Natural killer cell (primary cell): ENCODE data around the gene RGS1. TPM values are rescaled to one million over a fixed set of nuclear protein-coding genes. Genes with fewer than 3 reads are reported as not detected.

ENCODE experiments used
- ATAC-seq, 3 donors: fragments of 150-1000 bp in 2 of 3; fragments of 200-7000 bp in 1 of 3; cut with Tn5 transposase; 1 replicate in 1 of 3; 2 replicates in 2 of 3; pipeline ENCODE4 v1.10.0; 2021; ENCODE audit warnings: mild to moderate bottlenecking in 2 of 3, moderate library complexity in 2 of 3
- DNase-seq, 2 donors: peaks; one replicate each; pipeline versions ENCODE4 v3.0.0 to v3.0.0-alpha.2; 2013 to 2021; ENCODE audit warnings: mixed read lengths in 1 of 2
- H3K27ac ChIP-seq: one replicate; pipeline ENCODE4 v1.5.1; 2013; ENCODE audit warnings: mild to moderate bottlenecking, low read length
- H3K27me3 ChIP-seq: one replicate; pipeline ENCODE4 v1.6.1; 2013; ENCODE audit warnings: low read length; ENCODE audit not compliant: control insufficient read depth, insufficient read depth
- H3K36me3 ChIP-seq: one replicate; pipeline ENCODE4 v1.6.1; 2013; ENCODE audit warnings: low read length; ENCODE audit not compliant: control insufficient read depth, insufficient read depth
- H3K4me1 ChIP-seq: one replicate; pipeline ENCODE4 v1.6.1; 2013; ENCODE audit warnings: low read length; ENCODE audit not compliant: control insufficient read depth, insufficient read depth
- H3K4me3 ChIP-seq: one replicate; pipeline ENCODE4 v1.5.1; 2013; ENCODE audit warnings: low read length
- H3K9me3 ChIP-seq: one replicate; pipeline ENCODE4 v1.6.1; 2013; ENCODE audit warnings: low read length; ENCODE audit not compliant: control insufficient read depth, insufficient read depth
- H3K27ac Mint-ChIP-seq, 2 donors: one replicate each; pipeline ENCODE4 v1.8.0; 2022; ENCODE audit warnings: mild to moderate bottlenecking in 2 of 2, mixed read lengths in 2 of 2, moderate library complexity in 1 of 2
- H3K27me3 Mint-ChIP-seq, 2 donors: one replicate each; pipeline ENCODE4 v1.8.0; 2022; ENCODE audit warnings: low read depth in 2 of 2, mixed read lengths in 2 of 2
- H3K36me3 Mint-ChIP-seq: one replicate; pipeline ENCODE4 v1.8.0; 2022; ENCODE audit warnings: mixed read lengths
- H3K4me1 Mint-ChIP-seq, 2 donors: one replicate each; pipeline ENCODE4 v1.8.0; 2022; ENCODE audit warnings: mixed read lengths in 2 of 2
- H3K4me3 Mint-ChIP-seq: one replicate; pipeline ENCODE4 v1.8.0; 2022; ENCODE audit warnings: mild to moderate bottlenecking, moderate library complexity, mixed read lengths
- H3K9me3 Mint-ChIP-seq, 2 donors: one replicate each; pipeline ENCODE4 v1.8.0; 2022; ENCODE audit warnings: mixed read lengths in 2 of 2
- CTCF ChIP-seq: fragments of 200-600 bp; IDR thresholded peaks from one replicate; pipeline ENCODE4 v1.8.0; 2022; ENCODE audit warnings: antibody characterized with exemption
- WGBS: methylation state at CpG from one replicate; pipeline ENCODE4 v1.1.7; 2013; ENCODE audit warnings: missing lambda C conversion rate; ENCODE audit not compliant: insufficient coverage; 5-methylcytosine and 5-hydroxymethylcytosine counted together
- intact Hi-C: fragments of 100-400 bp; cut with micrococcal nuclease; formaldehyde crosslinking; loops from one replicate; pipeline ENCODE4 v1.14.2; 2022
- total RNA-seq, 4 donors: library from RNA; stranded (reverse); fragments of 120-200 nt in 1 of 4; gene quantifications; one replicate each; pipeline versions ENCODE4 v1.2.3 to v1.2.4, GENCODE V29; 2013 to 2022

Gene RGS1
- total RNA-seq, 3 donors from 2014 or later (not counting 1 experiment from before 2014, with no cell fraction given), result 306 to 365 (median 343) TPM

GRCh38 chr1:192546596-192547190 is 28.9 kb upstream of the RGS1 start:
- WGBS, result 86% methylated on average over 3 of the region's 7 CpGs
- Mint-ChIP-seq H3K4me3 (peak overlapping the region; percentile 25), H3K27ac (peak overlapping the region in 1 of 2 donors; percentile 29), H3K36me3 (no peaks in the 10 kb centered on the region), H3K4me1 (peaks cover 44 to 47% of the 10 kb centered on the region in 2 donors), H3K27me3 (no peaks in the 10 kb centered on the region), H3K9me3 (no peaks in the 10 kb centered on the region)
- intact Hi-C loops, result no loop called here
- peak in 1 of 3 donors; percentile 48 for ATAC-seq
- no peak for DNase-seq
- H3K9me3 ChIP-seq, result no peaks in the 10 kb centered on the region
- peaks cover 11% of the 10 kb centered on the region for H3K4me1 ChIP-seq
- no peak overlapping the region for H3K4me3 ChIP-seq
- no peaks in the 10 kb centered on the region for H3K27me3 ChIP-seq
- TF ChIP-seq CTCF, result no peak
- H3K36me3 ChIP-seq, result no peaks in the 10 kb centered on the region
- no peak overlapping the region for H3K27ac ChIP-seq

GRCh38 chr1:192547501-192547900 is 28.1 kb upstream of the RGS1 start:
- WGBS, result 100% methylated on average over 2 of the region's 2 CpGs
- DNase-seq (no peak), ATAC-seq (no peak)
- Mint-ChIP-seq H3K4me1 (peaks cover 45 to 46% of the 10 kb centered on the region in 2 donors), H3K9me3 (no peaks in the 10 kb centered on the region), H3K27me3 (no peaks in the 10 kb centered on the region), H3K4me3 (no peak overlapping the region), H3K27ac (no peak overlapping the region), H3K36me3 (no peaks in the 10 kb centered on the region)
- Histone ChIP-seq H3K9me3 (no peaks in the 10 kb centered on the region), H3K4me1 (peaks cover 11% of the 10 kb centered on the region), H3K27me3 (no peaks in the 10 kb centered on the region), H3K36me3 (no peaks in the 10 kb centered on the region), H3K4me3 (no peak overlapping the region), H3K27ac (no peak overlapping the region)
- intact Hi-C loops, result no loop called here
- TF ChIP-seq CTCF, result no peak

- no peaks in the 10 kb centered on the region for H3K36me3 ChIP-seq
- Mint-ChIP-seq H3K27ac (no peak overlapping the region), H3K27me3 (no peaks in the 10 kb centered on the region), H3K9me3 (no peaks in the 10 kb centered on the region), H3K36me3 (no peaks in the 10 kb centered on the region), H3K4me3 (no peak overlapping the region), H3K4me1 (peaks cover 38 to 47% of the 10 kb centered on the region in 2 donors)
- H3K27me3 ChIP-seq, result no peaks in the 10 kb centered on the region
- WGBS, result 71% methylated on average over 3 of the region's 3 CpGs
- H3K9me3 ChIP-seq, result no peaks in the 10 kb centered on the region
- H3K4me1 ChIP-seq, result peaks cover 3% of the 10 kb centered on the region
- intact Hi-C loops, result no loop called here
- TF ChIP-seq CTCF, result no peak
- no peak for DNase-seq
- no peak overlapping the region for H3K4me3 ChIP-seq
- no peak for ATAC-seq
- H3K27ac ChIP-seq, result no peak overlapping the region
These were observed 25.6 kb upstream of the RGS1 start for GRCh38 chr1:192549937-192550336.
